GM12875 (cell line): ENCODE measurements around the gene CTNNBL1.

Experiments used
- H3K4me3 ChIP-seq: one replicate; pipeline ENCODE4 v1.5.1; 2011; ENCODE audit warnings: low read depth, low read length, control low read depth
- TF ChIP-seq, protein P1 (sequence below): IDR thresholded peaks from 2 replicates; pipeline ENCODE4 v1.5.1; 2011; ENCODE audit warnings: low read depth, mild to moderate bottlenecking, control low read depth, inconsistent platforms, low read length, moderate library complexity, borderline replicate concordance; ENCODE audit not compliant: insufficient read depth

The CTNNBL1 gene

DNA sequence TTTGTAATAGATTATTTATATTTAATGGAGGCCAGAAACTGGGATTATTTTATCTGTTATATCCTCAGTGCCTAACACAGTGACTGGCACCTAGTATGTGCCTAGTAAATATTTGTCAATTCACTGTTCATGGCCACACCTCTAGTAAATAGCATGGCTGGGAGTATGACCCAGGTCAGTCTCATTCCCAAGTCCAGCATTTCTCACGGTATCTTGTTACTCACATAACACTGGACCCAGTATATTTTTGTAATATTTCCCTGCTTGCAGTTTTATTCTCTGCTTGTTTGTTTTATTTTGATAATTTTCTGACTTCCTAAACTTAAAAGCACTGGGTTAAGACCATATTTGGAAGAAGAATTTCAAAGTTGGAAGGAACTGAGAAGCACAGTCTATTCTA, 47.7 kb downstream of the CTNNBL1 start:
- TF ChIP-seq, protein P1, sequence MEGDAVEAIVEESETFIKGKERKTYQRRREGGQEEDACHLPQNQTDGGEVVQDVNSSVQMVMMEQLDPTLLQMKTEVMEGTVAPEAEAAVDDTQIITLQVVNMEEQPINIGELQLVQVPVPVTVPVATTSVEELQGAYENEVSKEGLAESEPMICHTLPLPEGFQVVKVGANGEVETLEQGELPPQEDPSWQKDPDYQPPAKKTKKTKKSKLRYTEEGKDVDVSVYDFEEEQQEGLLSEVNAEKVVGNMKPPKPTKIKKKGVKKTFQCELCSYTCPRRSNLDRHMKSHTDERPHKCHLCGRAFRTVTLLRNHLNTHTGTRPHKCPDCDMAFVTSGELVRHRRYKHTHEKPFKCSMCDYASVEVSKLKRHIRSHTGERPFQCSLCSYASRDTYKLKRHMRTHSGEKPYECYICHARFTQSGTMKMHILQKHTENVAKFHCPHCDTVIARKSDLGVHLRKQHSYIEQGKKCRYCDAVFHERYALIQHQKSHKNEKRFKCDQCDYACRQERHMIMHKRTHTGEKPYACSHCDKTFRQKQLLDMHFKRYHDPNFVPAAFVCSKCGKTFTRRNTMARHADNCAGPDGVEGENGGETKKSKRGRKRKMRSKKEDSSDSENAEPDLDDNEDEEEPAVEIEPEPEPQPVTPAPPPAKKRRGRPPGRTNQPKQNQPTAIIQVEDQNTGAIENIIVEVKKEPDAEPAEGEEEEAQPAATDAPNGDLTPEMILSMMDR: no peak

DNA sequence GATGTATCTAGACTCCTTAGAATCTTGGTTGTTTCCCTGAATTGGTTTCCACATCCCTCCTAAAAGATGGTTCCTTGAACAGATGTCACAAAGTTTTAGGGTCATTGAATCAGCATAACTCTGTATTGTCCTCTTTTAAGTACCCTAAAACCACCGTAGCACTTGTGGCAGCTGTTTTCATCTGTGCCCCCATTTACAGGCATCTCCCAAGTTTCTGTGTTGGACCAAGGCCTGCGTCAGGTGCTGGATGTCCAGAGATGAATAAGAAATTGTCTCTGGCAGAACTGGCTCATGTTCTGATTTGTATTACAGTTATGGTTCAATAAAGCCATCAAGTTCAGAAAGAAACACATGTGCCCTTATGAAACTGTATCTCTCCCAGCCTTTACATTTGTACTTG, 48.3 kb downstream of the CTNNBL1 start:
- H3K4me3 ChIP-seq: no peak overlapping the region
- TF ChIP-seq, protein P1: no peak

More for the DNA sequence above, 47.7 kb downstream of the CTNNBL1 start:
- no peak overlapping the region for H3K4me3 ChIP-seq

DNA sequence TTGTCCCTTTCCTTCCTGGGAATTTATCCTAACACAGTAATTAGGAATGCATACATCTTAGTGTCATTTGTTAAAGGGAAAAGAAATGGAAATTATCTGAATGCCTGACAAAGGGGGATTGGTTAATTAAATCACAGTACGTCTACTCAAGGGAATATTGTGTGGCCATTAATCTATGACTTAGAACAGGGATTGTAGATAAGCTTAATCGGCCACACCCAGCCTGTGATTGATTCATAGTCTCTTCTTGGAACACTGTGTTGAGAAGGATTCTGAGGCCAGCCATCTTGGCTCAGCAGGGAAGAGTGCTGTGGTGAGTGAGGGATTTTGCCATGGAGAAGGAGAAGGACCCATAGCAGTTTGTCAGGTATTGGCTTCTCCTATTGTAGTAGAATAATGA, 50.5 kb downstream of the CTNNBL1 start:
- H3K4me3 ChIP-seq: no peak overlapping the region
- TF ChIP-seq, protein P1: no peak

DNA sequence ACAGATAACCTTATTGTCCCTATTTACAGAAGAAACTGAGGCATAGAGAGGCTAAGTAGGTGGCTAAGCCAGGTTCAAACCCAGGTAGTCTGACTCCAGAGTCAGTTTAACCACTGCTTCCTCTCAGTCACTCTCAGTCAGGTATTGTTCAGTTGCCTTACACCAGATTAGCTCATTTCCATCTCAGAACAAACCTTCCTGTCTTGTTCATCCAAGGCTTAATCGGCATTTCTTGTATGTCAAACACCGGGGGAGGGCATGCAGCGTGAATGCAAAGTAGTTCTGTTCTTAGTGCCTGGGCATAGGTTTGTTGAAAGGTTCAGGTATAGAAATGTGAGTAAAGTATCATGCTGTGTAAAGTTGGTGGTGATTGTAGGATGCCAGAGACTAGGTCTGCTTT, 51.7 kb downstream of the CTNNBL1 start:
- no peak overlapping the region for H3K4me3 ChIP-seq
- TF ChIP-seq, protein P1: no peak

DNA sequence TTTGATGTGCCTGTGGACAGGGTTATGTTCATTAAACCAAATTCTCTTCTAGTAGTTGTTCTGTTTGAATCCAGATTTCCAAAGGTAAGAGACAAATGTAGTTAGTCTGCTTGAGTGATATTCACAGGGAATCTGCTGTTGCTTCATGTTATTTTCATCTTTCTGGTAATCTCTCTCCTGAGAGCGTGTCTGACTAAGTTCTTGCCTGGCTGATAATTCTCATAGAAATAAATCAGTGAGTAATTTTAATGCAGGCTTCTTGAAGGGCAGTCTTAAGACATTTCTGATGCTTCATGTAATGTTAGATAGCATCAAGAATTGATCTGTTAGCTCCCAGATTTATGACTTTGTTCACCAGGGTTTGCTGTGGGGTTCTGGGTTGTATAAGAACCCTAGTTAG, 54.2 kb downstream of the CTNNBL1 start:
- no peak overlapping the region for H3K4me3 ChIP-seq
- TF ChIP-seq, protein P1: no peak

DNA sequence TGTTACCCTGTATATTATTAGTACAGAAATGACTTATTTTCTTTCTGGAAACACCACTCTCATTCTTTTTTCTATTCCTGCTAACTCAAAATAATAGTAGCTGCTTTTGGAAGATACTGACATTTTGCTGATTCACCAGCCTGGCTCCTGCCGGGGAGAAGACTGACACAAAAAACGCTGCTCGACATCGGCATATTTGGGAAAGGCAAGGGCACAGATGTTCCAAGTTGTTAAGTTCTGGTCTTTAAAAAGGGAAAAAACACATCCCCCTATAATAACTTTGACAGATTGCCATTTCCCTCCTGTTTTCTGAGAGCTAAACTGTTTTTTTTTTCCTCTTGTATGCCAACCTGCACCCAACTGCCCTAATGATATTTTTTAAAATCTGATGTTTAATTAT, 55.4 kb downstream of the CTNNBL1 start:
- no peak overlapping the region for H3K4me3 ChIP-seq
- TF ChIP-seq, protein P1: no peak

DNA sequence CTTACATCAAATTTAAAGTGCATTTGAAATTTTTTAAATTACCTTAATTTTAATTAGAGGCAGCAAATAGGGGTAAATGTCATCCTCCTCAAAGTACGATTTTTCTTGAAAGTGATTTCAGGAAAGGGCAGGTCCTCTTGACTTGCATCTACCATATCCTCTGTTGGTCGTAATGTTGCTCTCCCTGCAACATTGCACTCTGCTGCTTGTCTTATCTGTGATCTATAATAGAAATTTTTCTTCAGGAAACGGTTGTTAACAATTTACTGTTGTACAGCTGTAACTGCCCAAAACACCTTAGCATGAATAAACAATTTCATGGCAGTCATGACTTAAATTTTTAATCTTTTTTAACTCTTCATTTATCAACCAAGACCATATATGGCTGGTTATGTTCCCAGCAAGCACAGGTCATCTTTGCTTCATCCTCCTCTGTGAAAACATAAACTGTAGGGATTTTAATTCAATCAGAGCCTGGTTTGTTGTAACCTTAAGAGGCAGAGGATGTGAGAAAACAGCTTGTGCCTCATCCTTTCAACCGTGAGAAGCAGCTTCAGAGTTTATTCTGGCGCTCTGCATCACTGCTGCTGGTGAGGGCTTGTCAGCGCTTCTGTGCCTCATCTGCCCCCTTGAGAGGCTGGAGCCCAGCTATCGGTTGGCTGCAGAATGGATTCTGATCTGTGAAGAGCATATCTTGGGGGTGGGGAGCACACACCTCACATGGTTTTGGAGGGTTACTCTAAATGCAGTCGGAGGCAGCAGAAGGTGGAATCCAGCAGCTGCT, 56.0 kb downstream of the CTNNBL1 start:
- H3K4me3 ChIP-seq: no peak overlapping the region
- TF ChIP-seq, protein P1: no peak
